Fibroblast of lung (primary cell): ENCODE data around the gene USH2A. TPM values are rescaled to one million over a fixed set of nuclear protein-coding genes. Genes with fewer than 3 reads are reported as not detected.

Experiments
- DNase-seq, 2 donors: peaks; one replicate each; pipeline versions ENCODE4 v3.0.0 to v3.0.0-alpha.2; 2010; ENCODE audit warnings: low read depth in 2 of 2
- H2AFZ ChIP-seq: 2 replicates; pipeline ENCODE4 v1.5.1; 2012; ENCODE audit warnings: low read length, control low read depth, inconsistent platforms
- H3K27ac ChIP-seq: 2 replicates; pipeline ENCODE4 v1.5.1; 2011; ENCODE audit warnings: low read length, control low read depth; ENCODE audit not compliant: insufficient read depth
- H3K27me3 ChIP-seq: 2 replicates; pipeline ENCODE4 v1.5.1; 2011; ENCODE audit warnings: mild to moderate bottlenecking, low read length; ENCODE audit not compliant: control insufficient read depth, insufficient read depth
- H3K36me3 ChIP-seq: 2 replicates; pipeline ENCODE4 v1.5.1; 2011; ENCODE audit warnings: low read length; ENCODE audit not compliant: control insufficient read depth, insufficient read depth
- H3K4me1 ChIP-seq: 2 replicates; pipeline ENCODE4 v1.5.1; 2011; ENCODE audit warnings: low read length; ENCODE audit not compliant: control insufficient read depth, insufficient read depth; ENCODE audit errors: extremely low read depth
- H3K4me2 ChIP-seq: 2 replicates; pipeline ENCODE4 v1.5.1; 2011; ENCODE audit warnings: low read length, control low read depth; ENCODE audit not compliant: insufficient read depth; ENCODE audit errors: extremely low read depth
- H3K4me3 ChIP-seq, 4 experiments: fragments of 200-600 bp in 1 of 4; sonication (generic) in 1 of 4; replicated peaks in 1 of 4; 2 replicates each; pipeline ENCODE4 v1.5.1; 2011 to 2016; ENCODE audit warnings: low read length in 4 of 4, low read depth in 3 of 4, mild to moderate bottlenecking in 3 of 4, control low read depth in 2 of 4, inconsistent platforms in 1 of 4, mixed read lengths in 1 of 4; ENCODE audit not compliant: insufficient read depth in 1 of 4; ENCODE audit errors: control extremely low read depth in 1 of 4
- H3K79me2 ChIP-seq: 2 replicates; pipeline ENCODE4 v1.5.1; 2012; ENCODE audit warnings: mild to moderate bottlenecking, low read length, inconsistent platforms; ENCODE audit not compliant: control insufficient read depth, insufficient read depth
- H3K9ac ChIP-seq: 2 replicates; pipeline ENCODE4 v1.5.1; 2011; ENCODE audit warnings: mild to moderate bottlenecking, low read length, control low read depth; ENCODE audit not compliant: insufficient read depth
- H3K9me3 ChIP-seq: 2 replicates; pipeline ENCODE4 v1.5.1; 2012; ENCODE audit warnings: low read depth, low read length; ENCODE audit not compliant: control insufficient read depth, insufficient read depth
- H4K20me1 ChIP-seq: 2 replicates; pipeline ENCODE4 v1.5.1; 2011; ENCODE audit warnings: low read length; ENCODE audit not compliant: control insufficient read depth, insufficient read depth; ENCODE audit errors: extremely low read depth
- CTCF ChIP-seq, 2 donors: IDR thresholded peaks in 1 of 2; conservative IDR thresholded peaks in 1 of 2; 1 replicate in 1 of 2; 2 replicates in 1 of 2; pipeline ENCODE4 v1.5.1; 2011 to 2012; ENCODE audit warnings: low read length in 2 of 2, control low read depth in 1 of 2, inconsistent platforms in 1 of 2, low read depth in 1 of 2, mild to moderate bottlenecking in 1 of 2
- EZH2 ChIP-seq: IDR thresholded peaks from 2 replicates; pipeline ENCODE4 v1.5.1; 2012; ENCODE audit warnings: low read length, control low read depth, mild to moderate bottlenecking; ENCODE audit errors: missing control alignments
- polyA plus RNA-seq, 2 donors: library from polyadenylated mRNA; depleted of rRNA in 1 of 2; stranded (reverse) in 1 of 2; unstranded in 1 of 2; fragments of >200 nt; gene quantifications; 2 replicates each; pipeline ENCODE4 v1.2.1, GENCODE V29; 2011 to 2012; ENCODE audit warnings: missing spikeins in 1 of 2
- total RNA-seq: library from RNA; depleted of rRNA; stranded (reverse); fragments of >200 nt; gene quantifications from 2 replicates; pipeline ENCODE4 v1.2.1, GENCODE V29; 2014

USH2A gene
- total and polyA plus RNA-seq, 2 donors (not counting 1 experiment from before 2014, with no cell fraction given) = under 0.01 to 0.01 TPM

DNA sequence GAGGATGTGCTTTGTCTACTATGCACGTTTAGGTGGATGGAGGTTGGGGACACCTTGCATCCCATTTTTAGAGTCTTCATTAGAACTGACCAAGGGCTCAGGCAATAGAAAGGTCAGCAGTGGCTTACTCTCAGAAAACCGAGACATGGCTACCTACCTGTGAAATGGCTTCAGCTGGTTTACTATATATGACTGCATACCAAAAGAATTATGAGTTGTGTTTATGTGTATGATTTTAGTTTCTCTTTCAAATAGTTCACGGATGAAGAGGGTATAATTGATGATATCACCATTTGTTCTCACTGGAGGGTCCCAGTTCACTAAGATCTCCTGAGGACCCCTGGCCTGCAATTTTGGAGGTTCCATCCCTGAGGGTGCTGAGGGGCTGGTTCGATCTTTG lies 749.3 kb downstream of the USH2A start:
- no peak overlapping the region for H3K4me2 ChIP-seq
- H3K27me3 ChIP-seq = no peaks in the 10 kb centered on the region
- H3K36me3 ChIP-seq = no peaks in the 10 kb centered on the region
- no peak overlapping the region for H3K27ac ChIP-seq
- H3K4me3 ChIP-seq = no peak overlapping the region
- no peaks in the 10 kb centered on the region for H4K20me1 ChIP-seq
- H3K9ac ChIP-seq = no peak overlapping the region
- no peaks in the 10 kb centered on the region for H3K79me2 ChIP-seq
- H2AFZ ChIP-seq = no peak overlapping the region
- TF ChIP-seq CTCF (conservative IDR thresholded peaks at IDR 0.05 in 1 of 2, IDR thresholded peaks at IDR 0.05 in 1 of 2; ENCODE audit: low read depth in 1 of 2, low read length in 2 of 2) = no peak
- no peak for TF ChIP-seq EZH2
- H3K4me1 ChIP-seq = no peaks in the 10 kb centered on the region
- H3K9me3 ChIP-seq = no peaks in the 10 kb centered on the region
- DNase-seq = no peak

DNA sequence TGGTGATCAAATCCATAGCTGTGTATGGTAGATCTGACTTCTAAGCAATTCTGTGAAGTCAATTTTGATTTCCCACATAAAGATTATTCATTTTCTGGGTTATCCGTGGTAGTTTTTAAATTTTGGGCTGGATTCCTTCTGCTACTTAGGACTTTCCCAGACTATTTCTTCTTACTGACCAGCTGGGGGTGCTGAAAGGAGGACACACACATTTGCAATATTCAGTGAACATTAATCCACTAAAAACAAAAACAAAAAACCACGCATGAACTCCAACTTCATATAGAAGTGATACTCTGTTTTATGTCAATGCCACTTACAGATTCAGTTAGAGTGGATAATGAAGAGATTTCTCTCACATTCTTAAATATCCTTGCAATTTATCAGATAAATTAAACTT lies 750.8 kb downstream of the USH2A start:
- H3K9me3 ChIP-seq = no peaks in the 10 kb centered on the region
- no peak overlapping the region for H3K9ac ChIP-seq
- no peak overlapping the region for H2AFZ ChIP-seq
- H3K4me1 ChIP-seq = no peaks in the 10 kb centered on the region
- DNase-seq = no peak
- no peaks in the 10 kb centered on the region for H4K20me1 ChIP-seq
- no peaks in the 10 kb centered on the region for H3K27me3 ChIP-seq
- no peak overlapping the region for H3K4me3 ChIP-seq
- H3K36me3 ChIP-seq = no peaks in the 10 kb centered on the region
- H3K4me2 ChIP-seq = no peak overlapping the region
- H3K79me2 ChIP-seq = no peaks in the 10 kb centered on the region
- no peak overlapping the region for H3K27ac ChIP-seq
- TF ChIP-seq CTCF (conservative IDR thresholded peaks at IDR 0.05 in 1 of 2, IDR thresholded peaks at IDR 0.05 in 1 of 2; ENCODE audit: low read depth in 1 of 2, low read length in 2 of 2) = peak in 1 of 2 donors; percentile 17
- TF ChIP-seq EZH2 = no peak

DNA sequence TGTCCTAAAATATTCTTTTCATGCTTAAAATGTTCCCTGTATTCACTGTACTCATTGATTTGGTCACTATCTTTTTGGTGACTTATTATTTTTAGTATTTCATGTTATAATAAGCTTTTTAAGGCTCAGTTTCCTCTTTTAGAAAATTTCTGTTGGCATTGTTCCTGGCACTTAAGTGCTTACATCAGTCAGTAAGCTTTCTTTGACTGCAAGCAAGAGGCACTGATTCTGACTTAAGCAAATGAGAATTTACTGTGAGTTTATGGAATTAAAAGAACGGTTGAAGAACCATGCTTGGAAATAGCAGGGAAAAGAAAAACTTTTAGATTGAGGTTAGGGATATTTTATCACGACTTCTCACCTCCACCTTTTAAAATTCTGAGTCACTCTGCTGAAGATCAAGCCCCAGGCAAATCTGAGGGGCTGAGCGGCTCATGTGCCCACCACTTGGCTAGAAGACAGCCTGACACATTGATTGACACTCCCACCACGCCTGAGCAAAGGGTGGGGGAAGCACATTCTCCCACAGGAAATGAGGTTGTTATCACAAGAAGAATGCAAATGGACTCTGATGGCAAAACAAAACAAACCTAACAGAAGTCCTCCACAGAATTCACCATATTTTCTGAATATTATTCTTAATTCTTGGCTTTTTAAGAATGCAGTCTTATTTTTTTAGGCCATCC lies 753.3 kb downstream of the USH2A start:
- H3K36me3 ChIP-seq = no peaks in the 10 kb centered on the region
- TF ChIP-seq EZH2 (no peak), CTCF (conservative IDR thresholded peaks at IDR 0.05 in 1 of 2, IDR thresholded peaks at IDR 0.05 in 1 of 2; ENCODE audit: low read depth in 1 of 2, low read length in 2 of 2) (no peak)
- no peaks in the 10 kb centered on the region for H3K9me3 ChIP-seq
- DNase-seq = peak in 1 of 2 donors; percentile 49
- H3K79me2 ChIP-seq = no peaks in the 10 kb centered on the region
- H3K27ac ChIP-seq = no peak overlapping the region
- H4K20me1 ChIP-seq = no peaks in the 10 kb centered on the region
- no peak overlapping the region for H3K4me3 ChIP-seq
- H3K4me1 ChIP-seq = no peaks in the 10 kb centered on the region
- no peak overlapping the region for H2AFZ ChIP-seq
- H3K27me3 ChIP-seq = no peaks in the 10 kb centered on the region
- H3K4me2 ChIP-seq = no peak overlapping the region
- H3K9ac ChIP-seq = no peak overlapping the region
